ENCODE measurements around the gene MYBPHL.

DNA sequence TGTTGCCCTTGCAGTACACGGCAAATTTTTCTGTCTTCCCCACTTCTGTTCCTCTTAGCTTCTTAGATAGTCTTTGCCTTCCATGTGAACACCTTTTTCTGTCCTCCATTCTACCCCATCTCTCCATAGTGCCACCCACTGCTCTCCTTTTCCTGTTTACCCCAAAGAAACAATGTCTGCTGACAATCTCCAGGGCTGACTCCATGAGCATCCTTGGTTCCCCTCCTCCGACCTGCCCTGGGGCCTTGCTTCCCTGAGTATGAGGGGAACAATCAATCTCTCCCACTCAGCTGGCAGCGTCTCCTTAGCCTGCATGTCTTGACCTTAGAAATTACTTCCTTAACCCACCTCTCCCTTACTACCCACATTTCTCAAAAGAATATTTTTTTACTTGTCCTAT, 12.3 kb upstream of the MYBPHL start:
- TF ChIP-seq, protein P1, sequence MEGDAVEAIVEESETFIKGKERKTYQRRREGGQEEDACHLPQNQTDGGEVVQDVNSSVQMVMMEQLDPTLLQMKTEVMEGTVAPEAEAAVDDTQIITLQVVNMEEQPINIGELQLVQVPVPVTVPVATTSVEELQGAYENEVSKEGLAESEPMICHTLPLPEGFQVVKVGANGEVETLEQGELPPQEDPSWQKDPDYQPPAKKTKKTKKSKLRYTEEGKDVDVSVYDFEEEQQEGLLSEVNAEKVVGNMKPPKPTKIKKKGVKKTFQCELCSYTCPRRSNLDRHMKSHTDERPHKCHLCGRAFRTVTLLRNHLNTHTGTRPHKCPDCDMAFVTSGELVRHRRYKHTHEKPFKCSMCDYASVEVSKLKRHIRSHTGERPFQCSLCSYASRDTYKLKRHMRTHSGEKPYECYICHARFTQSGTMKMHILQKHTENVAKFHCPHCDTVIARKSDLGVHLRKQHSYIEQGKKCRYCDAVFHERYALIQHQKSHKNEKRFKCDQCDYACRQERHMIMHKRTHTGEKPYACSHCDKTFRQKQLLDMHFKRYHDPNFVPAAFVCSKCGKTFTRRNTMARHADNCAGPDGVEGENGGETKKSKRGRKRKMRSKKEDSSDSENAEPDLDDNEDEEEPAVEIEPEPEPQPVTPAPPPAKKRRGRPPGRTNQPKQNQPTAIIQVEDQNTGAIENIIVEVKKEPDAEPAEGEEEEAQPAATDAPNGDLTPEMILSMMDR (IDR thresholded peaks at IDR 0.05), result no peak
- no peak for TF ChIP-seq POLR2A (IDR thresholded peaks at IDR 0.05)
